Neural crest cell (in vitro differentiated cells): ENCODE results near the gene CCR6. TPM values are rescaled to one million over a fixed set of nuclear protein-coding genes. Genes with fewer than 3 reads are reported as not detected.

ENCODE experiments used
- DNase-seq: peaks from one replicate; pipeline ENCODE4 v3.0.0; 2021; ENCODE audit warnings: low read depth, mixed read lengths, low spot score
- H3K27ac Mint-ChIP-seq: one replicate; pipeline ENCODE4 v1.8.0; 2021; ENCODE audit warnings: mild to moderate bottlenecking, mixed read lengths; ENCODE audit not compliant: unreplicated experiment
- H3K27me3 Mint-ChIP-seq: 2 replicates; pipeline ENCODE4 v1.8.0; 2021; ENCODE audit warnings: low read depth, mild to moderate bottlenecking, mixed read lengths
- H3K36me3 Mint-ChIP-seq: 2 replicates; pipeline ENCODE4 v1.8.0; 2021; ENCODE audit warnings: low read depth, mild to moderate bottlenecking, mixed read lengths
- H3K4me1 Mint-ChIP-seq: 2 replicates; pipeline ENCODE4 v1.8.0; 2021; ENCODE audit warnings: mixed read lengths
- H3K4me3 Mint-ChIP-seq: one replicate; pipeline ENCODE4 v1.8.0; 2021; ENCODE audit warnings: mild to moderate bottlenecking, mixed read lengths
- H3K9me3 Mint-ChIP-seq: 2 replicates; pipeline ENCODE4 v1.8.0; 2021; ENCODE audit warnings: mixed read lengths
- CTCF ChIP-seq: fragments of 200-600 bp; sonication (generic); conservative IDR thresholded peaks from 2 replicates; pipeline ENCODE4 v1.5.0; 2021; ENCODE audit warnings: antibody characterized with exemption, mild to moderate bottlenecking
- total RNA-seq: library from RNA; stranded (reverse); gene quantifications from 2 replicates; pipeline ENCODE4 v1.2.1, GENCODE V29; 2021

The CCR6 gene
- total RNA-seq, 1 donor from 2014 or later, result not detected

DNA sequence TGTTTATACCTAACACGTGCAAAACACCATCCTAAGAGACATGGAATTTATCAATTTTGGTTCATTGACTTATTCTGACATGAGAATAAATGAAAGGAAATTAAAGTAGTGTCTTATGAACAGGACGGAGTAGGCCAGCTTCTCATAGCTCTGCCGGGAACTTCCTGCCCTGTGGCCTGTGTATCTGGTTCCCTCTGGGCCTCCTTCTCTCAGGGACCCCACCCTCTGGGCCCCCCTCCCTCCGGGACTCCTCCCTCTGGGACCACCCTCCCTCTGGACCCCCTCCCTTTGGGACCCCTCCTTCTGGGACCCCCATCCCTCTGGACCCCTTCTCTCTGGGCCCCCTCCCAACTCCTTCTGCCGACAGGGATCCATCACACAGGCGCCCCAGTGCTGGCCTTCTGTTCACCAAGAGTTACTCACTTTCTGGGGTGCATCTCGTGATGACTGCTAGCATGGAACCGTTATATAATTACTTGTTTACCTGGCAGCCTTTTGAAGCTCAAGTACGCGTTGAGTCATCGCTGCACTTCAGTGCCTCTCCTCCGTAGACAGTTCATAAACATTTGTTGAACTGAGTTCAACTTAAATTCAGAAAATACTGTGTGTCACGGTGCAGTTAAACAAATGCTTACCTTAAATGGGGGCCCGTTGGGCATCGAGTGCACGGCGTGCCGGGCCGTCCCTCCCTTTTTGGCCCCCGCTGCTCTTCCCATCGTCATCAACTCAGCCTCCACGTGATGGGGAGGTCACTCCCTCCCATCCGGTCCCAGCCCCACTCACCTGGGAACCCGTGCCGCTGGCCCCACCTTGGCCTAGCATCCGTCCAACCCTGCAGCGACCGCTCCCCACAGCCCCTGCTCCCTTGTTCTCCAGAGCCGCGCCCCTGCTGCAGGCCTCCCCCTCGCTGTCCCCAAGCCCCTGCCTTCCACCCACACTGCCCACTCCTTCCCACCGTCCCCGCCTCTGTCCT, 8.1 kb downstream of the CCR6 start:
- TF ChIP-seq CTCF, result no peak
- H3K27ac Mint-ChIP-seq, result no peak overlapping the region
- H3K36me3 Mint-ChIP-seq, result no peaks in the 10 kb centered on the region
- no peaks in the 10 kb centered on the region for H3K9me3 Mint-ChIP-seq
- no peaks in the 10 kb centered on the region for H3K27me3 Mint-ChIP-seq
- no peak overlapping the region for H3K4me3 Mint-ChIP-seq
- DNase-seq, result no peak
- H3K4me1 Mint-ChIP-seq, result no peaks in the 10 kb centered on the region

- H3K27ac Mint-ChIP-seq, result no peak overlapping the region
- no peaks in the 10 kb centered on the region for H3K36me3 Mint-ChIP-seq
- H3K27me3 Mint-ChIP-seq, result no peaks in the 10 kb centered on the region
- no peaks in the 10 kb centered on the region for H3K4me1 Mint-ChIP-seq
- DNase-seq, result no peak
- no peak overlapping the region for H3K4me3 Mint-ChIP-seq
- TF ChIP-seq CTCF, result no peak
- H3K9me3 Mint-ChIP-seq, result no peaks in the 10 kb centered on the region
Measured at GRCh38 chr6:167134448-167135328, 11.8 kb downstream of the CCR6 start.

GRCh38 chr6:167136376-167136775, 13.5 kb downstream of the CCR6 start:
- Mint-ChIP-seq H3K4me3 (no peak overlapping the region), H3K4me1 (peaks cover 5% of the 10 kb centered on the region), H3K36me3 (no peaks in the 10 kb centered on the region), H3K27me3 (no peaks in the 10 kb centered on the region), H3K27ac (no peak overlapping the region), H3K9me3 (no peaks in the 10 kb centered on the region)
- no peak for DNase-seq
- no peak for TF ChIP-seq CTCF

DNA sequence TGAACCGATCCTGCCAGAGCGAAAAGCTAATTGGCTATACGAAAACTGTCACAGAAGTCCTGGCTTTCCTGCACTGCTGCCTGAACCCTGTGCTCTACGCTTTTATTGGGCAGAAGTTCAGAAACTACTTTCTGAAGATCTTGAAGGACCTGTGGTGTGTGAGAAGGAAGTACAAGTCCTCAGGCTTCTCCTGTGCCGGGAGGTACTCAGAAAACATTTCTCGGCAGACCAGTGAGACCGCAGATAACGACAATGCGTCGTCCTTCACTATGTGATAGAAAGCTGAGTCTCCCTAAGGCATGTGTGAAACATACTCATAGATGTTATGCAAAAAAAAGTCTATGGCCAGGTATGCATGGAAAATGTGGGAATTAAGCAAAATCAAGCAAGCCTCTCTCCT, 14.2 kb downstream of the CCR6 start:
- H3K36me3 Mint-ChIP-seq, result no peaks in the 10 kb centered on the region
- TF ChIP-seq CTCF, result no peak
- DNase-seq, result no peak
- H3K27me3 Mint-ChIP-seq, result peaks cover under 1% of the 10 kb centered on the region
- H3K4me3 Mint-ChIP-seq, result no peak overlapping the region
- H3K9me3 Mint-ChIP-seq, result no peaks in the 10 kb centered on the region
- H3K4me1 Mint-ChIP-seq, result peaks cover 5% of the 10 kb centered on the region
- no peak overlapping the region for H3K27ac Mint-ChIP-seq

DNA sequence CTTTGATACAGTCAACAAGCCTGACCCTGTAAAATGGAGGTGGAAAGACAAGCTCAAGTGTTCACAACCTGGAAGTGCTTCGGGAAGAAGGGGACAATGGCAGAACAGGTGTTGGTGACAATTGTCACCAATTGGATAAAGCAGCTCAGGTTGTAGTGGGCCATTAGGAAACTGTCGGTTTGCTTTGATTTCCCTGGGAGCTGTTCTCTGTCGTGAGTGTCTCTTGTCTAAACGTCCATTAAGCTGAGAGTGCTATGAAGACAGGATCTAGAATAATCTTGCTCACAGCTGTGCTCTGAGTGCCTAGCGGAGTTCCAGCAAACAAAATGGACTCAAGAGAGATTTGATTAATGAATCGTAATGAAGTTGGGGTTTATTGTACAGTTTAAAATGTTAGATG, 15.0 kb downstream of the CCR6 start:
- Mint-ChIP-seq H3K4me3 (no peak overlapping the region), H3K9me3 (no peaks in the 10 kb centered on the region), H3K27ac (no peak overlapping the region), H3K4me1 (peaks cover 5% of the 10 kb centered on the region), H3K36me3 (no peaks in the 10 kb centered on the region), H3K27me3 (peaks cover 2% of the 10 kb centered on the region)
- no peak for DNase-seq
- TF ChIP-seq CTCF, result no peak
